IMR-90 (cell line): ENCODE data around the gene PPP1R17. TPM values are rescaled to one million over a fixed set of nuclear protein-coding genes. Genes with fewer than 3 reads are reported as not detected.

ENCODE experiments used
- ATAC-seq: fragments of 200-7000 bp; cut with Tn5 transposase; 2 replicates; pipeline ENCODE4 v1.9.1; 2020; ENCODE audit warnings: low read depth, mild to moderate bottlenecking, moderate library complexity
- BruUV-seq: library from RNA; stranded (reverse); fragments of 400-500 nt; replicated peaks from 2 replicates; lab custom pipeline; 2021; lab: Mats Ljungman, UMichigan
- CTCF ChIA-PET: fragments of 300-600 bp; formaldehyde crosslinking; extraction: SDS; loops from one replicate; lab custom pipeline; 2021; ENCODE audit warnings: antibody characterized with exemption; lab: Yijun Ruan, JAX
- POLR2A ChIA-PET: fragments of 300-600 bp; sonication (Branson Sonifier 250); formaldehyde crosslinking; loops from one replicate; lab custom pipeline; 2022; ENCODE audit warnings: antibody characterized with exemption; ENCODE audit not compliant: unreplicated experiment; lab: Charles Lee
- DNase-seq: peaks from one replicate; pipeline ENCODE4 v3.0.0; 2013
- H2AFZ ChIP-seq: replicated peaks from 2 replicates; pipeline ENCODE3; 2013; ENCODE audit warnings: low read length, mild to moderate bottlenecking; ENCODE audit not compliant: poor library complexity
- H2AK5ac ChIP-seq: 2 replicates; pipeline ENCODE4 v1.6.1; 2013; ENCODE audit warnings: low read depth, low read length, inconsistent platforms
- H2AK9ac ChIP-seq: replicated peaks from 2 replicates; pipeline ENCODE3; 2013; ENCODE audit warnings: mild to moderate bottlenecking, low read depth, low read length, moderate library complexity; ENCODE audit not compliant: poor library complexity
- H2BK120ac ChIP-seq: 2 replicates; pipeline ENCODE4 v1.6.1; 2013; ENCODE audit warnings: low read depth, low read length, inconsistent platforms
- H2BK15ac ChIP-seq: 3 replicates; pipeline ENCODE4 v1.6.1; 2013; ENCODE audit warnings: low read depth, low read length, inconsistent platforms
- H2BK20ac ChIP-seq: 2 replicates; pipeline ENCODE4 v1.6.1; 2013; ENCODE audit warnings: low read depth, mild to moderate bottlenecking, inconsistent platforms, low read length, moderate library complexity
- H2BK5ac ChIP-seq: 2 replicates; pipeline ENCODE4 v1.6.1; 2013; ENCODE audit warnings: mild to moderate bottlenecking, low read depth, low read length, inconsistent platforms; ENCODE audit not compliant: poor library complexity, severe bottlenecking
- H3K14ac ChIP-seq: replicated peaks from 2 replicates; pipeline ENCODE4 v1.6.1; 2013; ENCODE audit warnings: low read depth, low read length, inconsistent platforms
- H3K18ac ChIP-seq: 2 replicates; pipeline ENCODE4 v1.6.1; 2013; ENCODE audit warnings: low read depth, low read length, control low read depth
- H3K23ac ChIP-seq: 2 replicates; pipeline ENCODE4 v1.6.1; 2013; ENCODE audit warnings: low read depth, low read length, inconsistent platforms
- H3K27ac ChIP-seq: 2 replicates; pipeline ENCODE4 v1.5.1; 2013; ENCODE audit warnings: mild to moderate bottlenecking, control low read depth, low read length; ENCODE audit not compliant: insufficient read depth
- H3K27me3 ChIP-seq: 2 replicates; pipeline ENCODE4 v1.6.1; 2013; ENCODE audit warnings: low read length; ENCODE audit not compliant: control insufficient read depth, insufficient read depth
- H3K36me3 ChIP-seq: 2 replicates; pipeline ENCODE4 v1.6.1; 2013; ENCODE audit warnings: low read length, mixed read lengths; ENCODE audit not compliant: control insufficient read depth, insufficient read depth
- H3K4ac ChIP-seq: 2 replicates; pipeline ENCODE4 v1.6.1; 2013; ENCODE audit warnings: low read depth, low read length, inconsistent platforms
- H3K4me1 ChIP-seq: 2 replicates; pipeline ENCODE4 v1.6.1; 2013; ENCODE audit warnings: low read length, mixed read lengths; ENCODE audit not compliant: control insufficient read depth, insufficient read depth
- H3K4me2 ChIP-seq: 2 replicates; pipeline ENCODE4 v1.6.1; 2013; ENCODE audit warnings: low read depth, mild to moderate bottlenecking, control low read depth, low read length, moderate library complexity
- H3K4me3 ChIP-seq: 2 replicates; pipeline ENCODE4 v1.5.1; 2013; ENCODE audit warnings: low read depth, mild to moderate bottlenecking, control low read depth, low read length, moderate library complexity; ENCODE audit not compliant: insufficient read depth
- H3K56ac ChIP-seq: 2 replicates; pipeline ENCODE4 v1.6.1; 2013; ENCODE audit warnings: low read length, inconsistent platforms; ENCODE audit not compliant: insufficient read depth; ENCODE audit errors: extremely low read depth
- H3K79me1 ChIP-seq, 2 experiments: 2 replicates each; pipeline ENCODE4 v1.6.1; 2013; ENCODE audit warnings: low read length in 2 of 2, inconsistent platforms in 1 of 2, low read depth in 1 of 2
- H3K9ac ChIP-seq: 2 replicates; pipeline ENCODE4 v1.6.1; 2013; ENCODE audit warnings: low read depth, low read length, control low read depth
- H3K9me1 ChIP-seq: 2 replicates; pipeline ENCODE4 v1.6.1; 2013; ENCODE audit warnings: low read length, inconsistent platforms; ENCODE audit not compliant: insufficient read depth
- H3K9me3 ChIP-seq: 2 replicates; pipeline ENCODE4 v1.6.1; 2013; ENCODE audit warnings: low read length; ENCODE audit not compliant: control insufficient read depth, insufficient read depth
- H4K20me1 ChIP-seq: 2 replicates; pipeline ENCODE4 v1.6.1; 2013; ENCODE audit warnings: low read length, inconsistent platforms; ENCODE audit not compliant: insufficient read depth
- H4K5ac ChIP-seq: 2 replicates; pipeline ENCODE4 v1.6.1; 2013; ENCODE audit warnings: mild to moderate bottlenecking, low read depth, low read length, control low read depth
- H4K8ac ChIP-seq, 2 experiments: 2 replicates each; pipeline ENCODE4 v1.6.1; 2013; ENCODE audit warnings: low read depth in 2 of 2, low read length in 2 of 2, control low read depth in 1 of 2, inconsistent platforms in 1 of 2
- H4K91ac ChIP-seq: 2 replicates; pipeline ENCODE4 v1.6.1; 2013; ENCODE audit warnings: low read depth, low read length, inconsistent platforms; ENCODE audit not compliant: insufficient read depth
- ELK1 ChIP-seq: fragments of 150-350 bp; IDR thresholded peaks from 2 replicates; pipeline ENCODE4 v1.6.1; 2016; ENCODE audit warnings: low read depth, mild to moderate bottlenecking, low read length, moderate library complexity, borderline replicate concordance
- FOS ChIP-seq: fragments of 150-350 bp; IDR thresholded peaks from 2 replicates; pipeline ENCODE4 v1.6.1; 2016; ENCODE audit warnings: low read depth, low read length
- MAFK ChIP-seq: IDR thresholded peaks from 2 replicates; pipeline ENCODE4 v1.6.1; 2012; ENCODE audit warnings: low read depth, low read length, improper control_type of control experiment
- POLR2A ChIP-seq: IDR thresholded peaks from 2 replicates; pipeline ENCODE4 v1.6.1; 2012; ENCODE audit warnings: mild to moderate bottlenecking, low read depth, low read length
- RCOR1 ChIP-seq: IDR thresholded peaks from 2 replicates; pipeline ENCODE4 v1.6.1; 2012; ENCODE audit warnings: mild to moderate bottlenecking, low read length, improper control_type of control experiment; ENCODE audit not compliant: insufficient replicate concordance
- RFX5 ChIP-seq: IDR thresholded peaks from 2 replicates; pipeline ENCODE4 v1.8.0; 2012; ENCODE audit warnings: low read depth, mild to moderate bottlenecking, low read length, moderate library complexity
- WGBS, 2 experiments: methylation state at CpG; one replicate each; pipeline versions ENCODE4 v1.1.5 to v1.1.7; 2013; ENCODE audit warnings: missing lambda C conversion rate in 2 of 2; ENCODE audit not compliant: insufficient read length in 1 of 2; ENCODE audit errors: extremely low coverage in 2 of 2; 5-methylcytosine and 5-hydroxymethylcytosine counted together
- dilution Hi-C: fragments of 300-500 bp; cut with HindIII; formaldehyde crosslinking; loops from one replicate; pipeline ENCODE4 v1.14.3; 2018; ENCODE audit warnings: low sequenced_read_pairs; ENCODE audit not compliant: unreplicated experiment
- in situ Hi-C: fragments of 300-500 bp; cut with MboI; formaldehyde crosslinking; loops from 3 replicates; pipeline ENCODE4 v1.14.3; 2019; ENCODE audit warnings: low sequenced_read_pairs, inconsistent platforms, mixed read lengths
- intact Hi-C: fragments of 100-400 bp; cut with micrococcal nuclease; formaldehyde crosslinking; loops from 2 replicates; pipeline ENCODE4 v1.10.0; 2022
- polyA plus RNA-seq, 3 experiments: library from polyadenylated mRNA; depleted of rRNA; stranded (reverse); fragments of >200 nt; gene quantifications; 2 replicates each; pipeline ENCODE4 v1.2.3, GENCODE V29; 2012; ENCODE audit warnings: low replicate concordance in 1 of 3
- total RNA-seq: library from RNA; depleted of rRNA; stranded (reverse); fragments of >200 nt; gene quantifications from 2 replicates; pipeline ENCODE4 v1.2.3, GENCODE V29; 2012

Gene PPP1R17
- total and polyA plus RNA-seq, 2 of the 4 experiments (the other 2 are of a cell fraction), result not detected

GRCh38 chr7:31748084-31748483 is 61.1 kb downstream of the PPP1R17 start:
- ATAC-seq (no peak), DNase-seq (no peak)
- no peak overlapping the region for H3K27ac ChIP-seq
- no peak overlapping the region for H2AK5ac ChIP-seq
- H4K91ac ChIP-seq, result no peak overlapping the region
- no CpG with 5 or more reads among the region's 1 CpG for WGBS, 2 experiments
- H3K9me1 ChIP-seq, result 0 out of 2 replicates have a peak, but pooled peaks cover 1% of the 10 kb centered on the region
- no peak overlapping the region for H2BK5ac ChIP-seq
- H2BK120ac ChIP-seq, result no peak overlapping the region
- dilution Hi-C loops, result no loop called here
- H2BK15ac ChIP-seq, result no peak overlapping the region
- ChIA-PET CTCF (no interaction called here), POLR2A (no interaction called here)
- no peak overlapping the region for H4K5ac ChIP-seq
- no peak overlapping the region for H3K14ac ChIP-seq
- no TSS peak for BruUV-seq
- H4K8ac ChIP-seq, result no peak overlapping the region
- H3K36me3 ChIP-seq, result no peaks in the 10 kb centered on the region
- H3K79me1 ChIP-seq, result no peaks in the 10 kb centered on the region
- intact Hi-C loops, result no loop called here
- no peak overlapping the region for H3K9ac ChIP-seq
- no peak overlapping the region for H3K18ac ChIP-seq
- no peak overlapping the region for H3K4ac ChIP-seq
- no peaks in the 10 kb centered on the region for H4K20me1 ChIP-seq
- no peak overlapping the region for H2BK20ac ChIP-seq
- no peak overlapping the region for H3K23ac ChIP-seq
- no peak overlapping the region for H3K56ac ChIP-seq
- no peak overlapping the region for H3K4me2 ChIP-seq
- no peaks in the 10 kb centered on the region for H3K27me3 ChIP-seq
- TF ChIP-seq FOS, result no peak
- no peak for TF ChIP-seq RFX5
- no peak for TF ChIP-seq ELK1
- TF ChIP-seq MAFK, result no peak
- TF ChIP-seq RCOR1, result no peak
- TF ChIP-seq POLR2A, result no peak
- no peak overlapping the region for H2AFZ ChIP-seq
- no peak overlapping the region for H2AK9ac ChIP-seq
- peaks cover 3% of the 10 kb centered on the region; the same call in 1 of the 2 replicates for H3K4me1 ChIP-seq
- in situ Hi-C loops, result loop anchor here (10.0 kb wide), 1 partner anchor 597 kb away; no protein-coding TSS in a partner anchor
- no peaks in the 10 kb centered on the region for H3K9me3 ChIP-seq
- no peak overlapping the region for H3K4me3 ChIP-seq
